ENCODE results near the gene CDK5. TPM values are rescaled to one million over a fixed set of nuclear protein-coding genes. Genes with fewer than 3 reads are reported as not detected.

CDK5 gene
- total RNA-seq: 17.7 and 21.6 TPM in 2 replicates

GRCh38 chr7:151057506-151057988 lies at the start of gene CDK5:
TSS of gene CDK5 (minus strand) at chr7:151057897. CDS start at chr7:151057848, 49 bp downstream.

GRCh38 chr7:151085691-151086620 lies 28.3 kb upstream of the CDK5 start, which contains the start of gene AGAP3:
TSS of gene AGAP3 (plus strand) at chr7:151086475. CDS start at chr7:151086742, 267 bp downstream.

DNA sequence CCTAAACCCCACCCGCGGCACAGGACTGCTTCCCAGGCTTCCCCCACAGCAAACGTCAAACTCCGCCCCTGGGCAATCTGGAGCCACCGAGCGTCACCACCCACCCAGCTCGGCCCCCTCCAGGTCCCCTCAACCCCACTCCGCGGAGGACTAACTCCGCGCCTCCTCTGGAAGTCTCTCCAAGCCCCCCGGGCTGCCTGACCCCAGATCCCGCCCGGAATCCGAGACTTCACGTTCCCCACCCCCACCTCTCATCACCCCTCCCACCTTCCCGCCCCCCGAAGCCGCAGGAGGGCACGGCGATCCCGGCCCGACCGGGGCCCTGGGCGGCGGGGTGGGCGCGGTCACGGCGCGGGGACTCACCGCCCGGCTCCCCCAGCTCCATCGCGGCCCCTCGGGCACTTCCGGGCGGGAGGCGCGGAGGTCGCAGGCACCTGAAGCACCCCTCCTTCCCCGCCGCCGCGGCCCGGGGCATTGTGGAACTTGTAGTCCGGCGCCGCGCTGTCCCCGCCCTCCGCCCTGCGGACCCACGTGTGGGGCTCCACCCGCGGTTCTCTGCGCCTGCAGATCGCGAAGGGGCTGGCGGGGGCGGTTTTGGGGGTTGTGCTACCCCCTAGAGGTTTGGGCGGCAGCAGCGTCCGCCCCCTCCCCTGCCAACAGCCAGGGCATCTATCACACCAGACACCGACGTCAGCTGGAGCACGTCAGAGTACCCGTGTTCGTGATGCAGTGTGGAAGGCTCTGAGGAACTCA lies 25.6 kb upstream of the CDK5 start, which contains the start of gene TMUB1:
Gene TMUB1, minus strand, starts transcription at position 423 of the 753 bp plus-strand sequence. CDS start 930 bp downstream, outside the sequence.

GRCh38 chr7:151080522-151081169 lies 22.9 kb upstream of the CDK5 start, which contains the start of gene FASTK:
TSS of gene FASTK (minus strand) at chr7:151080809. CDS start at chr7:151080766, 43 bp downstream.

DNA sequence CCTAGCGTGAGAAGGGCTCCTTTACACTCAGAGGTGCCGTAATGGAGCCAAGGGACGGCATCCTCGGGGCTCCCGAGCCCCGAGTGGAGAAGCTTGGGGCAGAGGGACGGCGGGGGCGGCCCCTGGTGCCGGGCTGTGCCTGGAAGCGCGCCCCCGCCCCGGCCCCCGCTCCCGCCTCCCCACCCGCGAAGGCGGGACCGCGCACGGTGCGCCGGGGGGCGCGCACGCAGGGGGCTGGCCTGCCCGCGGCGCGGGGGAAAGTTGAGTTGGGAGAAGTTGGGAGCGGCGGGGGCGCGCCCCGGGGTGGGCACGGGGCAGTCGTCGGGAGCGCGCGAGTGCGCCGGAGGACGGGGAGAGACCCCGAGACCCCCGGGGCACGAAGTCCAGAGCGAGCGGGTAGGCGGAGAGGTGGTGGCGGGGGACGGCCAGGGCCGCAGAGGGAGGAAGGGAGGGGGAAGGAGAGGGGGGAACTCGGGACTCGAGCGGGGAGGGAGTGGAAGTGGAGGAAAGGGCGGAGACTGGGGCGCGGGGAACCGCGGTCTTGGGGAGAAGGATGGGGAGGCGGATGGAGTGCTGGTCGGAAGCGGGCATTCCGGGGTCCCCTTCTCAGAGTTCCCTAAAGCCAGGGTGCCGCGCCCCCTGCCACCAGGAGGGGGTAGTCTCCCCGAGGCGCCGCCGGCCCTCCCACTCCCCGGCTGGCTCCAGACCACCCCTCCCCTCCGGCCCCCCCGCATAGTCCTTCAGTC lies 1.8 kb upstream of the CDK5 start, which contains the start of gene SLC4A2:
Gene SLC4A2, plus strand, starts transcription at position 223 of the 746 bp plus-strand sequence. CDS start 2,399 bp downstream, outside the sequence.

DNA sequence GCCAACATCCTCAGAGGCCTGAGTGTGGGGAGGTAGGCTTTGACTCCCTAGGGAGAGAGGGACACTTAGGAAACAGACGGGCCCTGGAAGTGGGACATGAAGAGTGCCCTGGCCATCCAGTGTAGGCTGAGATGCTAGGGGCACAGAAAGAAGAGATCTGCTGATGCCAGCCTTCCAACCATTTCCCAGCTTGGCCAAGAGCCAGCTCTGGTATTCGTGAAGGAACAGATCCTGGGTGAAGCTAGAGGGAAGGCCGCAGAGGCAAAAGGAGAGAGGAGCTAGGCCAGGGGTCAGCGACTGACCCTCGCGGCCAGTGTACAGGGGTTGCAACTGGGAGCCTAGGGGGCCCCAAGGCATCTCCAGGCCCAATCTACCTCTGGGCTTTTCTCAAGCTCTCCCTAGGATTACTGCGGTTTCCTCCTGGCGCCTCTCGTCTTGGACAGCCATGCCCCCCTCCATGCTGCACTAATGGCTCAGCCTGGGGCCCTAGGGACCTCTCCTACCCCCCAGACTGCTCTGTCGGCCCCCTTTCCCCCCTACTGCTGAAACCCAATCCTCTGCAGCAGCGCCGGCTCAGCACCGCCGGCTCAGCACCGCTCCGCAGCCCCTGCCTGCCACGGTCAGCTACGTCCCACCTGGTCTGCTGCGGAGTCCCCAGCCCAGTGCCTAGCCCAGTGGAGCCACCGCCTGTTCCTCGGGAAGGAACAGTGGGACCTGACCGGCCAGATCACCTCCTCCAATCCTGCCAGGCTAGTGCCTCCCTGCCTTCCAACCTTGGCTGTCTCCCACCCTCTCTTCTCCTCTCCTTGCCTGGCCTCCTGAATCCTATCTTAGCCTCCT lies 9.5 kb downstream of the CDK5 start, which contains the start of gene ASIC3:
Gene ASIC3, plus strand, starts transcription at position 556 of the 840 bp plus-strand sequence. CDS start 355 bp downstream, outside the sequence.

DNA sequence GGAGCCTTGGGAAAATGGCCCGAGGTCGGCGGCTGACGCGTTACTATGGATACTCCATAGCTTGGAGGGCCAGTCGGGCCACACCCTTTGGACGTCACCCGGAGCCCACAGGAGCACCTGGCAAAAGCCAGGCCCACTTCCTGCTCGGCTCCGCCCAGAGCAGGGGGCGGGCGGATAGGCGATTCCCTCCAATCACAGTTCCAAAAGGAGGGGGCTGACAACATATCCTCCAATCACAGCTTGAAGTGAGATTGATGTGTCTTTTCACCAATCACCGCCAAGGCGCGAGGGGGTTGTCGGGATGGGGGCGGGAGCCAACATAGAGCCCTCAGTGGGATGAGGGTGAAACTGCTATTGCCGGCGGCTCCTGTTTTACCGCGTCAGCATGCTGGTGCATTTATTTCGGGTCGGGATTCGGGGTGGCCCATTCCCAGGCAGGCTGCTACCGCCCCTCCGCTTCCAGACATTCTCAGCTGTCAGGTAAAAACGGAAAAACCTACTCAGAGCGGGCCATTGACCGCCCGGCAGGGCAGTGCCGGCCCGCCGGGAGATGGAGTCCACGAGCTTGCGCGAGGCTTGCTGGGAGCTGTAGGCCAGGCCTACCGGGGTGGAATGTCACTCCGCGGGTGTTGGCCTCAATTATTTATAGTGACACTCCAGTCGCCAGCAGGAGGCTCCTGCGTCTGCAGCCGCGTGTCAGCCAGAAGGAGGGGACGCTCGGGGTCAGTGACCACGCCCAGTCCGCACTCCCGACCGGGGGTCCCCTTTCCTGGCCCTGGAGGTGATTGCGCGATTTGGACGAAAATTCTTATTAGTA lies 29.4 kb downstream of the CDK5 start, which contains the start of gene ABCB8:
Gene ABCB8, plus strand, starts transcription at position 320 of the 817 bp plus-strand sequence. Its CDS starts 66 bp downstream, at position 386.

DNA sequence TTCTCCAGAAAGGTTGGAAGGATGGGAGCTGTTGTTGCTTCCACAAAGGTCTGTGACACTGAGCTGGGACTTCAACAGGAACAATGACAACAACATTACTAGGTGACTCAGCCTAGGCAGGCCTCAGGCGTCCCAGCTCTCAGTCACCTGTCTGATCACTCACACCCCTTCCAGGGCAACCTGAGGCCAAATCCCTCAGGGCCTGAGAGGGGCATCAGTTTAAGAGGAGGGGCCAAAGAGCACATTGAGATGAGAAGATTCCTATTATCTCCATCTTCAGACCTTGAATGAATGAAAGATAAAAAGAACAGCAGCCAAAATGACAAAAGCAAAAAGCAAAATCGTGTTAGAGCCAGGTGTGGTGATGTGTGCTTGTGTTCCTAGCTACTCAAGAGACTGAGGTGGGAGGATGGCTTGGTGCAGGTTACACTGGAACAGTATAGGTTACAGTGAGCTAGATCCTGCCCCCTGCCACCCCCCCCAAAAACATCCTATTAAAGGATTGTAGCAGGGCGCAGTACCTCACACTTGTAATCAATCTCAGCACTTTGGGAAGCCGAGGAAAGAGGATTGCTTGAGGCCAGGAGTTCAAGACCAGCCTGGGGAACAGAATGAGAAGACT lies 33.2 kb downstream of the CDK5 start, which contains the start of gene ATG9B:
Gene ATG9B, minus strand, starts transcription at position 60 of the 622 bp plus-strand sequence. CDS start 71 bp downstream, outside the sequence.

Other genes starting within 250 kb of the CDK5 start
- gene AOC1, start 205.4 kb downstream of the CDK5 start, total RNA-seq: not detected in 2 replicates
- 4.4 and 5.2 TPM in 2 replicates for gene KCNH2, start 79.6 kb downstream of the CDK5 start, total RNA-seq
- gene NOS3, start 66.9 kb downstream of the CDK5 start, total RNA-seq: 3.3 and 3.7 TPM in 2 replicates
- 0.11 and 0.12 TPM in 2 replicates for gene ATG9B, start 33.4 kb downstream of the CDK5 start, total RNA-seq
- gene ABCB8, start 29.4 kb downstream of the CDK5 start, total RNA-seq: 43.1 and 50.1 TPM in 2 replicates
- gene ASIC3, start 9.4 kb downstream of the CDK5 start, total RNA-seq: under 0.01 and 0.75 TPM in 2 replicates
- gene SLC4A2, start 1.7 kb upstream of the CDK5 start, total RNA-seq: 74.8 and 89.6 TPM in 2 replicates
- gene FASTK, start 22.9 kb upstream of the CDK5 start, total RNA-seq: 78.5 and 88.9 TPM in 2 replicates
- 20.6 and 23.4 TPM in 2 replicates for gene TMUB1, start 25.6 kb upstream of the CDK5 start, total RNA-seq
- 41.9 and 48.9 TPM in 2 replicates for gene AGAP3, start 28.6 kb upstream of the CDK5 start, total RNA-seq
- not detected in 2 replicates for gene GBX1, start 109.8 kb upstream of the CDK5 start, total RNA-seq
- not detected in 2 replicates for gene ASB10, start 129.4 kb upstream of the CDK5 start, total RNA-seq
- gene H2BK1, start 152.6 kb upstream of the CDK5 start, total RNA-seq: not detected in 2 replicates
- gene ABCF2, start 169.3 kb upstream of the CDK5 start, total RNA-seq: 57.7 and 84.9 TPM in 2 replicates
- 60.8 and 86.1 TPM in 2 replicates for gene CHPF2, start 174.6 kb upstream of the CDK5 start, total RNA-seq
- 25.6 and 35.7 TPM in 2 replicates for gene SMARCD3, start 190.8 kb upstream of the CDK5 start, total RNA-seq